Sciatic nerve (tissue), 2 donors: ENCODE measurements around the gene FAM83C. TPM values are rescaled to one million over a fixed set of nuclear protein-coding genes. Genes with fewer than 3 reads are reported as not detected.

Source experiments
- ATAC-seq: fragments of 200-7000 bp; cut with Tn5 transposase; one replicate; pipeline ENCODE4 v1.9.1; 2020; ENCODE audit warnings: mild to moderate bottlenecking, moderate library complexity
- DNase-seq: peaks from one replicate; pipeline ENCODE4 v3.0.0-alpha.2; 2020; ENCODE audit warnings: low spot score
- intact Hi-C: fragments of 100-400 bp; cut with DNase I; formaldehyde crosslinking; loops from one replicate; pipeline ENCODE4 v1.14.2; 2022
- total RNA-seq: library from RNA; stranded (reverse); fragmentation: NEBNext Ultra II Directional; extraction: Animal tissue kit (Norgen Biotek cat#: 25700); gene quantifications from one replicate; pipeline ENCODE4 v1.2.1, GENCODE V29; 2021
- donor health status: DM: no; HTN: no; CAD: no.
- donor health status: DM: no; HTN: no; CAD: no.

The FAM83C gene
- total RNA-seq, 1 donor from 2014 or later, result not detected

- intact Hi-C loops, result no loop called here
- no peak for ATAC-seq
- no peak for DNase-seq
Observed at GRCh38 chr20:35287509-35288324, 4.5 kb downstream of the FAM83C start.

- intact Hi-C loops, result no loop called here
- ATAC-seq, result no peak
- no peak for DNase-seq
Observed at GRCh38 chr20:35286899-35287508, 5.2 kb downstream of the FAM83C start.

GRCh38 chr20:35286077-35286898 is 5.9 kb downstream of the FAM83C start:
- no peak for DNase-seq
- intact Hi-C loops, result no loop called here
- ATAC-seq, result no peak

GRCh38 chr20:35285806-35286076 is 6.5 kb downstream of the FAM83C start:
- DNase-seq (no peak), ATAC-seq (no peak)
- intact Hi-C loops, result no loop called here

GRCh38 chr20:35284992-35285805 is 7.0 kb downstream of the FAM83C start:
- intact Hi-C loops, result no loop called here
- ATAC-seq, result no peak

GRCh38 chr20:35284267-35284991 is 7.8 kb downstream of the FAM83C start, which contains the start of gene EIF6:
EIF6 (minus strand) TSS chr20:35284772; CDS start chr20:35284487, 285 bp downstream.
- DNase-seq (peak; percentile 85), ATAC-seq (peak; percentile 93)
- intact Hi-C loops, result no loop called here

More at GRCh38 chr20:35284992-35285805, 7.0 kb downstream of the FAM83C start:
- no peak for DNase-seq

- intact Hi-C loops, result no loop called here
- peak; percentile 7 for ATAC-seq
- DNase-seq, result no peak
Observed at GRCh38 chr20:35283441-35284266, 8.6 kb downstream of the FAM83C start.

- intact Hi-C loops, result no loop called here
- DNase-seq, result no peak
- no peak for ATAC-seq
Observed at GRCh38 chr20:35281506-35282101, 10.6 kb downstream of the FAM83C start.

- intact Hi-C loops, result no loop called here
- DNase-seq (no peak), ATAC-seq (no peak)
Observed at GRCh38 chr20:35280523-35280922, 11.7 kb downstream of the FAM83C start.

- DNase-seq (no peak), ATAC-seq (no peak)
- intact Hi-C loops, result no loop called here
Observed at GRCh38 chr20:35279533-35280174, 12.6 kb downstream of the FAM83C start.

GRCh38 chr20:35279040-35279439 is 13.2 kb downstream of the FAM83C start:
- intact Hi-C loops, result no loop called here
- DNase-seq, result no peak
- ATAC-seq, result no peak

GRCh38 chr20:35277531-35278395 is 14.5 kb downstream of the FAM83C start, which contains the start of gene MMP24OS:
MMP24OS (minus strand) TSS chr20:35278122; CDS start chr20:35277929, 193 bp downstream.
- intact Hi-C loops, result no loop called here
- DNase-seq (peak; percentile 93), ATAC-seq (peak; percentile 96)

- intact Hi-C loops, result no loop called here
- no peak for DNase-seq
- ATAC-seq, result no peak
Observed at GRCh38 chr20:35277127-35277526, 15.1 kb downstream of the FAM83C start.

GRCh38 chr20:35276408-35276807 is 15.8 kb downstream of the FAM83C start:
- DNase-seq (no peak), ATAC-seq (no peak)
- intact Hi-C loops, result no loop called here

GRCh38 chr20:35275741-35276251 is 16.4 kb downstream of the FAM83C start:
- intact Hi-C loops, result no loop called here
- ATAC-seq, result no peak
- DNase-seq, result no peak
